Activated B cell treated with CpG ODN at 0.5 μM for 24 hours (primary cell): ENCODE data around the gene EGFLAM. TPM values are rescaled to one million over a fixed set of nuclear protein-coding genes. Genes with fewer than 3 reads are reported as not detected.

Experiments
- ATAC-seq: fragments of 200-7000 bp; cut with Tn5 transposase; one replicate; pipeline ENCODE4 v1.10.0; 2021; ENCODE audit warnings: low read depth, mild to moderate bottlenecking, moderate library complexity
- CTCF ChIA-PET: fragments of 350-600 bp; sonication (Branson Sonifier 250); formaldehyde crosslinking; loops from one replicate; lab custom pipeline; 2021; ENCODE audit warnings: antibody characterized with exemption; lab: Charles Lee
- POLR2A ChIA-PET: fragments of 350-600 bp; sonication (Branson Sonifier 250); formaldehyde crosslinking; loops from one replicate; lab custom pipeline; 2021; ENCODE audit warnings: antibody characterized with exemption; lab: Charles Lee
- DNase-seq: peaks from one replicate; pipeline ENCODE4 v3.0.0; 2022
- H3K27ac Mint-ChIP-seq: one replicate; pipeline ENCODE4 v1.8.0; 2020; ENCODE audit warnings: mixed read lengths
- H3K27me3 Mint-ChIP-seq: one replicate; pipeline ENCODE4 v1.8.0; 2021; ENCODE audit warnings: mixed read lengths
- H3K36me3 Mint-ChIP-seq: one replicate; pipeline ENCODE4 v1.8.0; 2021; ENCODE audit warnings: low read depth, mixed read lengths
- H3K4me1 Mint-ChIP-seq: one replicate; pipeline ENCODE4 v1.8.0; 2021; ENCODE audit warnings: mixed read lengths
- H3K4me3 Mint-ChIP-seq: one replicate; pipeline ENCODE4 v1.8.0; 2020; ENCODE audit warnings: mild to moderate bottlenecking, mixed read lengths
- H3K9me3 Mint-ChIP-seq: one replicate; pipeline ENCODE4 v1.8.0; 2020; ENCODE audit warnings: mixed read lengths
- intact Hi-C: fragments of 100-400 bp; cut with micrococcal nuclease; formaldehyde crosslinking; loops from one replicate; pipeline ENCODE4 v1.15.1; 2024
- total RNA-seq: library from RNA; stranded (reverse); gene quantifications from 2 replicates; pipeline ENCODE4 v1.2.3, GENCODE V29; 2022
- TF ChIP-seq, protein P1 (sequence below): fragments of 200-600 bp; IDR thresholded peaks from one replicate; pipeline ENCODE4 v1.8.0; 2022; ENCODE audit warnings: antibody characterized with exemption, mild to moderate bottlenecking

Gene EGFLAM
- total RNA-seq, 1 donor from 2014 or later, result not detected

DNA sequence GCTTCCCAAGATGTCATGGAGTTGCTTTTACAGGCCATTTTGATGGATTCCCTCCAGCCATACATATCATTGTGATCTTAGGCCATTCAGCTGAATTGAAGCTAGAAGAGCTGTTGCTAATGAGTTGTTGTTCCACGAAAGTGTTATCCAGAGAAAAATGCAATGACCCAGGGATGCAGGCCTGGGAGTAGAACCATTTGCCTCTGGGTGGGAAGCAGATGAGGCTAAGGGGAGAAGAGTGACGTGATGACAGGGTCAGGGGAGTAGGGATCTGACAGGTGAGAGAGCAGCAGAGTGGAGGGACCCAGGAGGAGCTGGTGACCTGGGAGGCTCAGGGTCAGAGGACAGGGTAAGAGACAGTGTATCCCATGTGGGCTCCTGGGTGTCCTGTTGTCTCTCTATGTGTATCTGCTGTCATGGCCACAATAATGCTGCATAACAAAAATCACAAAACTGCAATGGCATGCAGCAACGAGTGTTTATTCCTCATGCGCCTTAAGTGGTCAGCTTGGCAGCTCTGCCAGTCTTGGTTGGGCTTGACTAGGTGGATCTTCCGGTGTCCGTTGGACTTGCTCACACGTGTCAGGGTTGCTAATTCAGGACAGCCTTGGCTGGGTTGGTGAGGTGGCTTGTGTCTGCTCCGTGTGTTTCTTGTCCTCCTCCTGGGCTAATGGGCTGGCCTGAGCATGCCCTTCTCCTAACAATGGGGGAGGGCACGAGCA, 207.5 kb downstream of the EGFLAM start:
- Mint-ChIP-seq H3K36me3 (no peaks in the 10 kb centered on the region), H3K27ac (no peak overlapping the region), H3K27me3 (peaks cover 54% of the 10 kb centered on the region), H3K9me3 (no peaks in the 10 kb centered on the region), H3K4me1 (no peaks in the 10 kb centered on the region), H3K4me3 (no peak overlapping the region)
- POLR2A ChIA-PET, result no interaction called here
- CTCF ChIA-PET, result no interaction called here
- no peak for ATAC-seq
- TF ChIP-seq, protein P1, sequence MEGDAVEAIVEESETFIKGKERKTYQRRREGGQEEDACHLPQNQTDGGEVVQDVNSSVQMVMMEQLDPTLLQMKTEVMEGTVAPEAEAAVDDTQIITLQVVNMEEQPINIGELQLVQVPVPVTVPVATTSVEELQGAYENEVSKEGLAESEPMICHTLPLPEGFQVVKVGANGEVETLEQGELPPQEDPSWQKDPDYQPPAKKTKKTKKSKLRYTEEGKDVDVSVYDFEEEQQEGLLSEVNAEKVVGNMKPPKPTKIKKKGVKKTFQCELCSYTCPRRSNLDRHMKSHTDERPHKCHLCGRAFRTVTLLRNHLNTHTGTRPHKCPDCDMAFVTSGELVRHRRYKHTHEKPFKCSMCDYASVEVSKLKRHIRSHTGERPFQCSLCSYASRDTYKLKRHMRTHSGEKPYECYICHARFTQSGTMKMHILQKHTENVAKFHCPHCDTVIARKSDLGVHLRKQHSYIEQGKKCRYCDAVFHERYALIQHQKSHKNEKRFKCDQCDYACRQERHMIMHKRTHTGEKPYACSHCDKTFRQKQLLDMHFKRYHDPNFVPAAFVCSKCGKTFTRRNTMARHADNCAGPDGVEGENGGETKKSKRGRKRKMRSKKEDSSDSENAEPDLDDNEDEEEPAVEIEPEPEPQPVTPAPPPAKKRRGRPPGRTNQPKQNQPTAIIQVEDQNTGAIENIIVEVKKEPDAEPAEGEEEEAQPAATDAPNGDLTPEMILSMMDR, result no peak
- intact Hi-C loops, result no loop called here
- no peak for DNase-seq

DNA sequence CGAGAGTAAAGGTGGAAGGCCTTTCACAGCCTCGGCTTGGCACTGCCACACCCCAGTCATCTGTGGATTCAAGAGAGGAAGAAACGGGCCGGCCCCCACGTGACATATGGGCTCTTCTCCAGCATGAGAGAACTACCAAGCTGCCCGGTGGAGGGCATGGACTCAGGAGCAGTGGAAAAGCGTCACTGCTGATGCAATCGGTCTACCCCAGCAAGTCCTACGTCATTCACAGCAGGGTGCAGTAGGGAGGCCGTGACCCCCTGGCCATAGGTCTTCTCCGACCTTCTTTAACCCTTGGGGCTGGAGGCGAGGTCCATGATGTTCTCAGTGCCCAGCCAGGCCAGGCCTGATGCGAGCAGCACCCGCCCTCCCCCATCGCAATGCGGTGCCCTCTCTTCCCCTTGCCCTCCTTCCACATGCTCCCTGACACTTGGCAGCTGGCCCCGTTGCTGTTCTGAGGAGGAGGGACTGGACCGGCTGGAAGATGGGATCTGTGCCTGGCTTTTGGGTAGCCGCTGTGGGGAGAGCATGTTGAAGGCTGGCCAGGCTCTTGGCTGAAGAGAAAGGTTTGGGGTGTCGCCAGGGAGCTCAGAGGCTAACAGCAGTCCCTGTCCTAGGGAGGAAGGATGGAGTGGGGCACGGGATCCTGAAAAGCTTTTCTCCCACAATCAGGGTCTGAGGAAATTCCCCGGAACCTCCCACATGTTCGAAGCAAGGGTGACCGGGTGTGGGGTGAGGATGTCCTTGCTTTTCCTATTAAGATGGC, 208.2 kb downstream of the EGFLAM start:
- ATAC-seq (no peak), DNase-seq (no peak)
- CTCF ChIA-PET, result interaction anchor here (2.2 kb wide), 1 partner anchor 25 kb away, joined by 9 read pairs; no protein-coding TSS in a partner anchor
- TF ChIP-seq, protein P1, result no peak
- H3K36me3 Mint-ChIP-seq, result no peaks in the 10 kb centered on the region
- peaks cover 55% of the 10 kb centered on the region for H3K27me3 Mint-ChIP-seq
- no peaks in the 10 kb centered on the region for H3K9me3 Mint-ChIP-seq
- intact Hi-C loops, result no loop called here
- POLR2A ChIA-PET, result no interaction called here
- H3K27ac Mint-ChIP-seq, result no peak overlapping the region
- H3K4me1 Mint-ChIP-seq, result no peaks in the 10 kb centered on the region
- no peak overlapping the region for H3K4me3 Mint-ChIP-seq

DNA sequence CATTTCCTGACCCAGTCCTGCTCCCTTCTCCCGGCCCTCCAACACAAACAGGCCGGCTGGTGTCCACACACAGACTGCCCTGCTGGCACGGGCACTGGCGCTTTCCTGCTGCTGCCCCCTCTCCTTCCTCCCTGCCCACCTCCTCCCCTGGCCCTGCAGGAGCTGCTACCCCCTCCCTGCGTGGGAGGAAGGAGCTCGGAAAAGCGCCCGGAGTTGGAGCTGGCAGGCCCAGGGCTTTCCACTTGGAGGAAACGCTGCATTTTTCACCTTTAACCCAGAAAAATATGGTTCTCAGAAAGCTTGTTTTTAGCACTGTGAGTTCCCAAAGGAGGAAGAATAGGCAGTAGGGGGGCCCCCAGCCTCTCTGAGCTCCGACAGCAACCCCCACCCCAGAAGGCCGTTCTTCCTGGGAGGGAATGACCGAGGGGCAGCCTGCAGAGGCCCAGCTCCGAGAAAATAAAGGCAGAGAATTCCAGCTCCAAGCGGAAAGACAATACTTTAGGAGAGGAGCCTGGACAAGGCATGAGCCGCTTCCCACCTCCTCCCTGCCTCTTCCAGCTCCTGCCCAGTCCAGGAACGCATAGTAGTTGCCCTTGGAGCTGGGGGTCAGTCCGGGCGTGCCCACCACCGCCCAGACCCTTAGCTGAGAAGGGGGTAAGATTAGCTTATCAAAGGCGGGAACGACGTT, 209.1 kb downstream of the EGFLAM start:
- DNase-seq, result no peak
- TF ChIP-seq, protein P1, result no peak
- Mint-ChIP-seq H3K27me3 (peaks cover 55% of the 10 kb centered on the region), H3K27ac (no peak overlapping the region), H3K36me3 (no peaks in the 10 kb centered on the region), H3K4me1 (no peaks in the 10 kb centered on the region), H3K4me3 (no peak overlapping the region), H3K9me3 (no peaks in the 10 kb centered on the region)
- ChIA-PET POLR2A (no interaction called here), CTCF (interaction anchor here (0.7 to 2.2 kb wide), 2 partner anchors 26 to 86 kb away, joined by 3 to 9 read pairs; no protein-coding TSS in a partner anchor)
- ATAC-seq, result no peak
- intact Hi-C loops, result no loop called here

DNA sequence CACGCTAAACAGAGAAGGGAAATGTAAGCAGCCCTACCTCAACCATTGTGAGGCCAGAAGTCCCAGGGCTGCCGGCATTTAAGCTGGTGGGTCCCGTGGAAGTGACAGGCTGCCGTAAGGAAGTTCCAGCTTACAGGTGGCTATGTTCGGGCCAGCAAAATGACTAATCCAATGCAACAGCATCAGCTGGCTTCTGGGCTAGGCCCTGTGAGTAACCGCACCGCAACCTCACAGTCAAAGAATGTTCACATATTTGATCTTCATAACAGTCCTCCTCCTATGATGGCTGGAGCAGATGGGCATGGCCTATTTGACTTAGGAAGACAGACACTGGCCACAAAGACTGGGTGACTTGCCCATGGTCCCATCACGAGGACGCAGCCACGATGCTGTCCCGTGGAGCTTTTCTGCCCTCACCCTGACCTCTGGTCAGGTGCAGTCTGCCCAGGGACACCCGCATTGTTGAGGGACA, 209.9 kb downstream of the EGFLAM start:
- DNase-seq (no peak), ATAC-seq (no peak)
- Mint-ChIP-seq H3K27ac (no peak overlapping the region), H3K4me1 (no peaks in the 10 kb centered on the region), H3K27me3 (peaks cover 51% of the 10 kb centered on the region), H3K36me3 (no peaks in the 10 kb centered on the region), H3K4me3 (no peak overlapping the region), H3K9me3 (no peaks in the 10 kb centered on the region)
- CTCF ChIA-PET, result interaction anchor here (0.7 to 2.2 kb wide), 2 partner anchors 27 to 85 kb away, joined by 3 to 9 read pairs; no protein-coding TSS in a partner anchor
- TF ChIP-seq, protein P1, result no peak
- POLR2A ChIA-PET, result no interaction called here
- intact Hi-C loops, result no loop called here
